K562 treated with DMSO at 1 percent for 4 hours (cell line): ENCODE results near the gene CHMP2B. TPM values are rescaled to one million over a fixed set of nuclear protein-coding genes. Genes with fewer than 3 reads are reported as not detected.

ENCODE experiments used
- total RNA-seq: library from RNA; unstranded; fragments of 300-600 nt; gene quantifications from 2 replicates; pipeline ENCODE4 v1.2.3, GENCODE V29; 2022; ENCODE audit not compliant: insufficient read depth

Gene CHMP2B, protein sequence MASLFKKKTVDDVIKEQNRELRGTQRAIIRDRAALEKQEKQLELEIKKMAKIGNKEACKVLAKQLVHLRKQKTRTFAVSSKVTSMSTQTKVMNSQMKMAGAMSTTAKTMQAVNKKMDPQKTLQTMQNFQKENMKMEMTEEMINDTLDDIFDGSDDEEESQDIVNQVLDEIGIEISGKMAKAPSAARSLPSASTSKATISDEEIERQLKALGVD
- total RNA-seq: 12.1 and 17.3 TPM in 2 replicates

DNA sequence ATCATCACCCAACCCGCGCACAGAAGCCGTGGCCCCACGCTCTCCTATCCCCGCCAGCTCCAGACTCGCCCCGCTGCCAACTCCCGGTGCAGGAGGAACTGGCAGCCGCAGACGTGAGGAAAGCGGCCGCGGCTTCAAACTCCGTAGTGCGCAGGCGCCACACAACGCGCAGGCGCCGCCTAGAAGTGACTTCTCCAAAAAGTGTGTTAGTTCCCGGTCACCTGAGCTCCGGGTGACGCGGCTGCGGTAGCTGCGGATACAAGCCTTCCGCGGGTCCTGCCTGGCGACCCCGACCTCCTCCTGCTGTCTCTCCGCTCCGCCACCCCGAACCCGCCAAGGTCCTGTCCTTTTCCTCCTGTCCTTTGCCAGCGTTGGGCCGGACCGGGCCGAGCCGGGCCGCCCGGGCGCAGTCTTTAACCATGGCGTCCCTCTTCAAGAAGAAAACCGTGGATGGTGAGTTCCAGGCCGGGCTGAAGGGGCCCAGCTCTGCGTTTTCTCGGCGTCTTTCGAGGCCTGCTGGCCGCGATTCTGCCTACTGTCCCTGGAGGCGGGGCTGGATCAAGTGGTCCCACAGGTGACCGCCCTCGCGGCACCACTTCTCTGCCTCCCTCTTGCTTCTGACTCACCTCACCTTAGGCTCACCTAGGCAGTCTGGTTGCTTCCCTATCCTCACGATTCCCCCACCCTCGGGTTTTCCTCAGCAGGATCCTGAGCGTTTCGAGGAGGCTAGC is at the start of gene CHMP2B:
Gene CHMP2B (plus strand): TSS at position 206 of the 731 bp plus-strand sequence. CDS start 214 bp downstream, at position 420.

DNA sequence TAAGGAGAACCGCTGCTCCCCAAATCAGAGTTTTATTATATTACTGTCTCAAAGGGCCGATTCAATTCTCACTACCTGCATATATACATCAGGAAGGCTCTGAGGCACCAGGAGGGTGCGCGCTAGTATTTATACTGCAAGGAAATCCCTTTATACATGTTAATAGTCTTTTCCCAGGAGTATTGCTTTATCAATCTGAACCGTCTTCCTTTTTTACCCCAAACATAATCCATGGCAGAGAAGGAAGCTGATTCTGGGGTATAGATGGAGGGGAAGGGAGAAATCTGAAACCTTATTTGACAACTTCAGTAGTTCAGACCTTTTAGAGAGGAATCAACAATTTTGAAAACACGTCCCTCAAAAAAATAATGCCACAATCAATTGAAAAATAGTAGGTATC is 49.4 kb downstream of the CHMP2B start, which contains the start of gene POU1F1:
Gene POU1F1 (minus strand): TSS at position 101 of the 400 bp plus-strand sequence. CDS start 122 bp downstream, outside the sequence.

Other genes starting within 250 kb of the CHMP2B start
- not detected in 2 replicates for gene VGLL3, start 236.2 kb upstream of the CHMP2B start, total RNA-seq
- gene POU1F1, start 49.3 kb downstream of the CHMP2B start, total RNA-seq: not detected in 2 replicates